Spleen (tissue), 7 donors: ENCODE data around the gene KLRK1.

Source experiments
- CTCF ChIP-seq, 11 experiments: fragments of 200-600 bp in 7 of 11; fragments of 450-650 bp in 4 of 11; sonication (generic) in 4 of 11; IDR thresholded peaks in 8 of 11; conservative IDR thresholded peaks in 3 of 11; 1 replicate in 7 of 11; 2 replicates in 4 of 11; pipeline versions ENCODE4 v1.4.0 to v1.8.0; 2016 to 2021; ENCODE audit warnings: antibody characterized with exemption in 11 of 11, inconsistent platforms in 4 of 11, mild to moderate bottlenecking in 1 of 11
- POLR2A ChIP-seq, 3 donors: fragments of 450-650 bp; IDR thresholded peaks; one replicate each; pipeline ENCODE4 v1.5.1; 2017; ENCODE audit warnings: antibody characterized with exemption in 3 of 3, mild to moderate bottlenecking in 1 of 3
- POLR2AphosphoS5 ChIP-seq, 3 donors: sonication (generic); formaldehyde crosslinking; IDR thresholded peaks; one replicate each; pipeline ENCODE4 v1.5.1; 2017; ENCODE audit warnings: antibody characterized with exemption in 3 of 3
- donor health status: DM: no; HTN: no; CAD: no; lungs with moderate emphysema.
- donor health status: DM: no; HTN: no; CAD: no.
- donor health status: DM: no; HTN: no; CAD: no.

GRCh38 chr12:10358969-10359368, 30.9 kb downstream of the KLRK1 start:
- TF ChIP-seq CTCF (IDR thresholded peaks at IDR 0.05 in 8 of 11, conservative IDR thresholded peaks at IDR 0.05 in 3 of 11) (no peak), POLR2A (IDR thresholded peaks at IDR 0.05) (no peak), POLR2AphosphoS5 (IDR thresholded peaks at IDR 0.05) (no peak)
